ENCODE results near the gene SYT13.
"Not testable (repeated sequence)": the region's sequence is repeated elsewhere in the genome, so short reads cannot be mapped to it uniquely, and the experiment has no call there.

SYT13 gene

GRCh38 chr11:45272701-45273100, 13.4 kb downstream of the SYT13 start:
- FAIRE-seq: no peak

GRCh38 chr11:45270946-45271716, 15.0 kb downstream of the SYT13 start:
- FAIRE-seq: no peak

GRCh38 chr11:45269678-45270077, 16.5 kb downstream of the SYT13 start:
- no peak for FAIRE-seq

- no peak for FAIRE-seq
These were observed 18.4 kb downstream of the SYT13 start for GRCh38 chr11:45267652-45268299.

GRCh38 chr11:45267052-45267451, 19.1 kb downstream of the SYT13 start:
- FAIRE-seq: no peak

GRCh38 chr11:45266676-45267020, 19.5 kb downstream of the SYT13 start:
- FAIRE-seq: no peak

GRCh38 chr11:45265969-45266675, 20.0 kb downstream of the SYT13 start:
- no peak for FAIRE-seq

GRCh38 chr11:45264839-45265515, 21.2 kb downstream of the SYT13 start:
- no peak for FAIRE-seq

- no peak for FAIRE-seq
These were observed 22.4 kb downstream of the SYT13 start for GRCh38 chr11:45263773-45264172.

GRCh38 chr11:45262900-45263299, 23.2 kb downstream of the SYT13 start:
- FAIRE-seq: no peak

- FAIRE-seq: no peak
These were observed 26.1 kb downstream of the SYT13 start for GRCh38 chr11:45260071-45260470.

GRCh38 chr11:45259592-45259991, 26.5 kb downstream of the SYT13 start:
- FAIRE-seq: no peak

GRCh38 chr11:45258982-45259530, 27.1 kb downstream of the SYT13 start:
- FAIRE-seq: no peak

GRCh38 chr11:45254070-45254469, 32.1 kb downstream of the SYT13 start:
- no peak for FAIRE-seq

GRCh38 chr11:45253640-45254039, 32.5 kb downstream of the SYT13 start:
- no peak for FAIRE-seq

GRCh38 chr11:45252877-45253276, 33.3 kb downstream of the SYT13 start:
- no peak for FAIRE-seq

- FAIRE-seq: no peak
These were observed 33.8 kb downstream of the SYT13 start for GRCh38 chr11:45252134-45252856.

GRCh38 chr11:45250035-45250718, 36.0 kb downstream of the SYT13 start:
- FAIRE-seq: no peak

GRCh38 chr11:45249372-45249771, 36.8 kb downstream of the SYT13 start:
- FAIRE-seq: not testable (repeated sequence)

GRCh38 chr11:45248501-45249011, 37.6 kb downstream of the SYT13 start:
- FAIRE-seq: no peak

- FAIRE-seq: no peak
These were observed 38.7 kb downstream of the SYT13 start for GRCh38 chr11:45247433-45247832.

- FAIRE-seq: no peak
These were observed 39.9 kb downstream of the SYT13 start for GRCh38 chr11:45246241-45246640.

Data from G401.6 (cell line).